ENCODE data around the gene ICAM1.

DNA sequence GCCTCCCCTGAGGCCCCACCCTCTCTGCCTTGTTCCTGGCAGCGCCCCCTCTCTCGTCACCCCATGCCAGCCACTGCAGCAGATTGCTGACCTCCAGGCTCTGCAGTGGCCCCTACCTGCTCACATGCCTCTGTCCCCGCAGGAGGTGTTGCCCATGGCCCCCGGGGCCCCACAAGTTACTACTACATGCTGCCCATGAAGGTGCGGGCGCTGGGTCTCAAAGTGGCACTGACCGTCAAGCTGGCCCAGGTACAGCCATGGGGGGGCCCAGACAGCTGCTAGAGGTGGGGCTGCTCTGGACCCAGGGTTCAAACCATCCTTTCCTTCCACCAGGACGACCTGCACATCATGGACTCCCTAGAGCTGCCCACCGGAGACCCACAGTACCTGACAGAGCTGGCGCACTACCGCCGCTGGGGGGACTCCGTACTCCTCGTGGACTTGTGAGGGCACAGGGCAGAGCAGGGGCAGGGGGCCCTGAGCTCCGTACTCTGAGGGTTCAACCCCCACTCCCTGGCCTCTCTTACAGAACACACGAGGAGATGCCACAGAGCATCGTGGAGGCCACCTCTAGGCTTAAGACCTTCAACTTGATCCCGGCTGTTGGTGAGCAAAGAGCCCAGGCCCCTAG lies 12.7 kb upstream of the ICAM1 start:
- TF ChIP-seq FOXP2 (optimal IDR thresholded peaks at IDR 0.05; ENCODE audit: borderline replicate concordance, extremely low read depth, extremely low read length, insufficient read depth) = no peak
- no peak for TF ChIP-seq POLR2AphosphoS5 (IDR thresholded peaks at IDR 0.05; ENCODE audit: low read depth, low read length)
- TF ChIP-seq SIN3A (IDR thresholded peaks at IDR 0.05; ENCODE audit: borderline replicate concordance, insufficient read depth, low read length) = no peak

Measured in PFSK-1 (cell line).